Thoracic aorta (tissue), 2 donors: ENCODE results near the gene ABHD3. TPM values are rescaled to one million over a fixed set of nuclear protein-coding genes. Genes with fewer than 3 reads are reported as not detected.

Experiments used
- ATAC-seq: fragments of 150-250 bp; one replicate; pipeline ENCODE4 v1.8.0; 2017; ENCODE audit warnings: low read depth; ENCODE audit not compliant: insufficient number of reproducible peaks, low FRiP score
- DNase-seq: peaks from one replicate; pipeline ENCODE4 v3.0.0-alpha.2; 2020; ENCODE audit warnings: low spot score
- H3K27ac ChIP-seq, 2 donors: fragments of 200-600 bp; sonication (generic); 1 replicate in 1 of 2; 2 replicates in 1 of 2; pipeline ENCODE4 v1.5.1; 2016; ENCODE audit warnings: mild to moderate bottlenecking in 2 of 2, moderate library complexity in 2 of 2
- H3K27me3 ChIP-seq: fragments of 200-600 bp; sonication (generic); replicated peaks from 2 replicates; pipeline ENCODE4 v1.6.0; 2016; ENCODE audit warnings: mild to moderate bottlenecking; ENCODE audit not compliant: insufficient read depth
- H3K36me3 ChIP-seq: fragments of 200-600 bp; sonication (generic); one replicate; pipeline ENCODE4 v1.5.1; 2016
- H3K4me1 ChIP-seq, 2 donors: fragments of 200-600 bp; sonication (generic); 1 replicate in 1 of 2; 2 replicates in 1 of 2; pipeline versions ENCODE4 v1.5.1 to v1.6.0; 2016; ENCODE audit warnings: low read depth in 2 of 2, mild to moderate bottlenecking in 1 of 2; ENCODE audit not compliant: control insufficient read depth in 1 of 2
- H3K4me3 ChIP-seq: fragments of 200-600 bp; sonication (generic); 2 replicates; pipeline ENCODE4 v1.5.1; 2016; ENCODE audit warnings: mild to moderate bottlenecking
- H3K9me3 ChIP-seq: fragments of 200-600 bp; sonication (generic); 2 replicates; pipeline ENCODE4 v1.5.1; 2016
- CTCF ChIP-seq: fragments of 200-600 bp; sonication (generic); IDR thresholded peaks from one replicate; pipeline ENCODE4 v1.5.1; 2019; ENCODE audit warnings: antibody characterized with exemption
- total RNA-seq, 2 donors: library from RNA; depleted of rRNA; stranded (reverse); fragments of >200 nt; gene quantifications; one replicate each; pipeline versions ENCODE4 v1.1.0 to v1.2.3, GENCODE V29; 2016

The ABHD3 gene
- total RNA-seq, 2 donors from 2014 or later, result 8.5 to 14.4 TPM

- ATAC-seq, result no peak
- no peaks in the 10 kb centered on the region for H3K27me3 ChIP-seq
- H3K27ac ChIP-seq, result no peak overlapping the region
- H3K4me3 ChIP-seq, result peak overlapping the region; percentile 91
- H3K36me3 ChIP-seq, result no peaks in the 10 kb centered on the region
- no peak for DNase-seq
- H3K4me1 ChIP-seq, result peaks cover 4 to 11% of the 10 kb centered on the region in 2 donors
- H3K9me3 ChIP-seq, result no peaks in the 10 kb centered on the region
- no peak for TF ChIP-seq CTCF
Observed at GRCh38 chr18:21702602-21703001, 2.0 kb downstream of the ABHD3 start.

- H3K27ac ChIP-seq, result no peak overlapping the region
- DNase-seq (no peak), ATAC-seq (no peak)
- no peak overlapping the region for H3K4me3 ChIP-seq
- no peaks in the 10 kb centered on the region for H3K36me3 ChIP-seq
- no peaks in the 10 kb centered on the region for H3K27me3 ChIP-seq
- peaks cover 4 to 11% of the 10 kb centered on the region in 2 donors for H3K4me1 ChIP-seq
- TF ChIP-seq CTCF, result no peak
- no peaks in the 10 kb centered on the region for H3K9me3 ChIP-seq
Observed at GRCh38 chr18:21701621-21702020, 3.0 kb downstream of the ABHD3 start.

DNA sequence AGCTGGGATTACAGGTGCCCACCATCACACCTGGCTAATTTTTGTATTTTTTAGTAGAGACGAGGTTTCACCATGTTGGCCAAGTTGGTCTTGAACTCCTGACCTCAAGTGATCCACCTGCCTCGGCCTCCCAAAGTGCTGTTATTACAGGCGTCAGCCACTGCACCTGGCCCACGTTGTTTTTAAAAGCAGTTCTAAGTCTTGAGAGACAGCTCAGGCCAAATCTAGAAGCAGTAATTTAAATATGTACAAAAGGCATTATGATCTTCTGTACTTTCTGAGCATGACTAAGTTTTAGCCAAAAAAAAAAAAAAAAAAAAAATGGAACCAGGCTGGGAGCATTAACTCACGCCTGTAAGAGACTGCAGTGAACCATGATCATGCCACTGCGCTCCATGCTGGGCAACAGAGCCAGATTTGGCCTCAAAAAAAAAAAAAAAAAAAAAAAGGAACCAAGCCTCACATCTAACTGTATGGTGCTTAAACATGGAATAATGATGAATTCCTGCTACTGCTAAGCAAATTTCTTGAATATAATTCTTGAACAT, 4.0 kb downstream of the ABHD3 start:
- Histone ChIP-seq H3K4me3 (no peak overlapping the region), H3K27me3 (no peaks in the 10 kb centered on the region), H3K9me3 (no peaks in the 10 kb centered on the region), H3K4me1 (peaks cover 4 to 8% of the 10 kb centered on the region in 2 donors), H3K36me3 (no peaks in the 10 kb centered on the region), H3K27ac (no peak overlapping the region)
- no peak for DNase-seq
- ATAC-seq, result no peak
- no peak for TF ChIP-seq CTCF

GRCh38 chr18:21693322-21693721, 11.3 kb downstream of the ABHD3 start:
- peaks cover 4% of the 10 kb centered on the region for H3K36me3 ChIP-seq
- DNase-seq (no peak), ATAC-seq (no peak)
- H3K4me3 ChIP-seq, result no peak overlapping the region
- H3K27me3 ChIP-seq, result no peaks in the 10 kb centered on the region
- H3K4me1 ChIP-seq, result no peaks in the 10 kb centered on the region
- no peak overlapping the region for H3K27ac ChIP-seq
- TF ChIP-seq CTCF, result no peak
- H3K9me3 ChIP-seq, result peaks cover 6% of the 10 kb centered on the region

- peaks cover 4% of the 10 kb centered on the region for H3K36me3 ChIP-seq
- ATAC-seq, result no peak
- TF ChIP-seq CTCF, result no peak
- H3K4me3 ChIP-seq, result no peak overlapping the region
- peaks cover 6% of the 10 kb centered on the region for H3K9me3 ChIP-seq
- H3K27me3 ChIP-seq, result no peaks in the 10 kb centered on the region
- DNase-seq, result no peak
- peaks cover 0 to 3% of the 10 kb centered on the region in 2 donors for H3K4me1 ChIP-seq
- H3K27ac ChIP-seq, result no peak overlapping the region
Observed at GRCh38 chr18:21689736-21690135, 14.8 kb downstream of the ABHD3 start.
